ENCODE measurements around the gene CCL28. TPM values are rescaled to one million over a fixed set of nuclear protein-coding genes. Genes with fewer than 3 reads are reported as not detected.
A peak's percentile ranks its signal among the peaks of the same experiment; 100 is the strongest.

The CCL28 gene
- total RNA-seq, 1 donor from 2014 or later, result 1.6 TPM

- Histone ChIP-seq H3K4me3 (ENCODE audit: low read depth, low read length) (no peak overlapping the region), H3K36me3 (ENCODE audit: control insufficient read depth, insufficient read depth, low read length) (no peaks in the 10 kb centered on the region), H3K27me3 (ENCODE audit: control insufficient read depth, insufficient read depth, low read length) (no peaks in the 10 kb centered on the region)
- FAIRE-seq (no peak), DNase-seq (ENCODE audit: low read depth) (peak; percentile 89)
- TF ChIP-seq CTCF (IDR thresholded peaks at IDR 0.05; ENCODE audit: insufficient read depth, low read length, severe bottlenecking), result peak; percentile 79
These were observed 22.4 kb downstream of the CCL28 start for GRCh38 chr5:43389679-43390329.

GRCh38 chr5:43386960-43387362 lies 25.2 kb downstream of the CCL28 start:
- DNase-seq (ENCODE audit: low read depth) (peak; percentile 81), FAIRE-seq (no peak)

GRCh38 chr5:43376496-43377140 lies 35.6 kb downstream of the CCL28 start:
- no peak overlapping the region for H3K4me3 ChIP-seq (ENCODE audit: low read depth, low read length)
- no peaks in the 10 kb centered on the region for H3K36me3 ChIP-seq (ENCODE audit: control insufficient read depth, insufficient read depth, low read length)
- H3K27me3 ChIP-seq (ENCODE audit: control insufficient read depth, insufficient read depth, low read length), result no peaks in the 10 kb centered on the region
- no peak for DNase-seq (ENCODE audit: low read depth)
- FAIRE-seq, result no peak
- no peak for TF ChIP-seq CTCF (IDR thresholded peaks at IDR 0.05; ENCODE audit: insufficient read depth, low read length, severe bottlenecking)

More at GRCh38 chr5:43386960-43387362, 25.2 kb downstream of the CCL28 start:
- Histone ChIP-seq H3K4me3 (ENCODE audit: low read depth, low read length) (no peak overlapping the region), H3K36me3 (ENCODE audit: control insufficient read depth, insufficient read depth, low read length) (no peaks in the 10 kb centered on the region), H3K27me3 (ENCODE audit: control insufficient read depth, insufficient read depth, low read length) (no peaks in the 10 kb centered on the region)
- peak; percentile 23 for TF ChIP-seq CTCF (IDR thresholded peaks at IDR 0.05; ENCODE audit: insufficient read depth, low read length, severe bottlenecking)

GRCh38 chr5:43371821-43372220 lies 40.4 kb downstream of the CCL28 start:
- no peak for DNase-seq (ENCODE audit: low read depth)
- no peaks in the 10 kb centered on the region for H3K27me3 ChIP-seq (ENCODE audit: control insufficient read depth, insufficient read depth, low read length)
- no peaks in the 10 kb centered on the region for H3K36me3 ChIP-seq (ENCODE audit: control insufficient read depth, insufficient read depth, low read length)
- no peak overlapping the region for H3K4me3 ChIP-seq (ENCODE audit: low read depth, low read length)
- FAIRE-seq, result no peak
- TF ChIP-seq CTCF (IDR thresholded peaks at IDR 0.05; ENCODE audit: insufficient read depth, low read length, severe bottlenecking), result no peak

- Histone ChIP-seq H3K27me3 (ENCODE audit: control insufficient read depth, insufficient read depth, low read length) (no peaks in the 10 kb centered on the region), H3K4me3 (ENCODE audit: low read depth, low read length) (no peak overlapping the region), H3K36me3 (ENCODE audit: control insufficient read depth, insufficient read depth, low read length) (no peaks in the 10 kb centered on the region)
- no peak for FAIRE-seq
- DNase-seq (ENCODE audit: low read depth), result no peak
- no peak for TF ChIP-seq CTCF (IDR thresholded peaks at IDR 0.05; ENCODE audit: insufficient read depth, low read length, severe bottlenecking)
These were observed 41.8 kb downstream of the CCL28 start for GRCh38 chr5:43370352-43370751.
